GM19324 (cell line): ENCODE results near the gene DNHD1.

Experiments used
- ATAC-seq: cut with Tn5 transposase; IDR thresholded peaks from one replicate; pipeline ENCODE4 v1.9.1; 2021; ENCODE audit warnings: mild to moderate bottlenecking, moderate library complexity; ENCODE audit not compliant: unreplicated experiment, low FRiP score

DNHD1 gene

DNA sequence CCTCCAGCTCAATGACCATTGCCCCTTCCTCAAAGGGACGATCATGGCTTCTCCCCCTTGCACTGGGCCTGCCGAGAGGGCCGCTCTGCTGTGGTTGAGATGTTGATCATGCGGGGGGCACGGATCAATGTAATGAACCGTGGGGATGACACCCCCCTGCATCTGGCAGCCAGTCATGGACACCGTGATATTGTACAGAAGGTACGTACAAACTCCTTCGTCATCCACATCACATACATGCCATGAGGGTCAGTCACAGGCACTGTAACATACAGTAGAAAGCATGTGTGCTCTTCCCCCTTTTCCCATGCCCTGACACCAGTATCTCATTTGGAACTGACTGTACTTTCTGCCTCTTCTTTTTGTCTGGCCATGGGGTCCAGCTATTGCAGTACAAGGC is 110.9 kb downstream of the DNHD1 start:
- no peak for ATAC-seq

DNA sequence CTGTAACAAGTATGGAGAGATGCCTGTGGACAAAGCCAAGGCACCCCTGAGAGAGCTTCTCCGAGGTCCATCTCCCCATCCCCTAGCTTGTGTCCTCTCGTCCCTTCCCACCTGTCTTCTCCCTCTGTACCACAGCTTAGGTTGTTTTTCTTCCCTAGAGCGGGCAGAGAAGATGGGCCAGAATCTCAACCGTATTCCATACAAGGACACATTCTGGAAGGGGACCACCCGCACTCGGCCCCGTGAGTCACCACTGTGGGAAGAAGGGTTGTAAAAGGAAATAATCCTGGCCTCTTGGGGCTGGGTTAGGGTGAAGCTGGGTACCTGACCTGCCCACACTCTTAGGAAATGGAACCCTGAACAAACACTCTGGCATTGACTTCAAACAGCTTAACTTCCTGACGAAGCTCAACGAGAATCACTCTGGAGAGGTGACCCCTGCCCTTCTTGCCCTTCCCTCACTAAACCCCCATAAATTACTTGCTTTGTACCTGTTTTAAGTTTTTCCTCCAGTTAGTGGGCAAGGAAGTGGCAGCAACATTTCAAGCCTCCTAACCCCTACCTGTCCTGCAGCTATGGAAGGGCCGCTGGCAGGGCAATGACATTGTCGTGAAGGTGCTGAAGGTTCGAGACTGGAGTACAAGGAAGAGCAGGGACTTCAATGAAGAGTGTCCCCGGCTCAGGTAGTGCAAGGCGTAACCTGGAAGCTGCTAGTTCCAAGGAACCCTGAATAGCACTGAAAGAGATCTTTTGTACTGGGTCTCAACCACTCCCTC is 111.8 kb downstream of the DNHD1 start:
- ATAC-seq, result no peak

DNA sequence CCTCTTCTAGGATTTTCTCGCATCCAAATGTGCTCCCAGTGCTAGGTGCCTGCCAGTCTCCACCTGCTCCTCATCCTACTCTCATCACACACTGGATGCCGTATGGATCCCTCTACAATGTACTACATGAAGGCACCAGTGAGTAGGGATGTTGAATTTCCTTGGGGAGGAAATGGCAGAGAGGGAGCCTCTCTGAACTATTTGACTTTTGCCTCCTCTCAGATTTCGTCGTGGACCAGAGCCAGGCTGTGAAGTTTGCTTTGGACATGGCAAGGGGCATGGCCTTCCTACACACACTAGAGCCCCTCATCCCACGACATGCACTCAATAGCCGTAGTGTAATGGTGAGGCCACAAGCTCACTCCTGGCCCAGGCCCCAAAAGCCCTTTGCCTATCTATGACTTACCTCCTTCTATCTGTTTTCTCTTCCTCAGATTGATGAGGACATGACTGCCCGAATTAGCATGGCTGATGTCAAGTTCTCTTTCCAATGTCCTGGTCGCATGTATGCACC is 112.5 kb downstream of the DNHD1 start:
- no peak for ATAC-seq

DNA sequence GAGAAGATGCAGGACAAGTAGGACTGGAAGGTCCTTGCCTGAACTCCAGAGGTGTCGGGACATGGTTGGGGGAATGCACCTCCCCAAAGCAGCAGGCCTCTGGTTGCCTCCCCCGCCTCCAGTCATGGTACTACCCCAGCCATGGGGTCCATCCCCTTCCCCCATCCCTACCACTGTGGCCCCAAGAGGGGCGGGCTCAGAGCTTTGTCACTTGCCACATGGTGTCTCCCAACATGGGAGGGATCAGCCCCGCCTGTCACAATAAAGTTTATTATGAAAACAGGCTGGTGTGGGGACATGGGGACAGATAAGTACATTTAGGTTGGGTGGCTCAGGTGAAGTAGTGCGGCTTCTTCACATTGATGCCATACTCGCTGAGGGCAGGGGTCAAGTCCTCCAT is 113.5 kb downstream of the DNHD1 start:
- no peak for ATAC-seq

DNA sequence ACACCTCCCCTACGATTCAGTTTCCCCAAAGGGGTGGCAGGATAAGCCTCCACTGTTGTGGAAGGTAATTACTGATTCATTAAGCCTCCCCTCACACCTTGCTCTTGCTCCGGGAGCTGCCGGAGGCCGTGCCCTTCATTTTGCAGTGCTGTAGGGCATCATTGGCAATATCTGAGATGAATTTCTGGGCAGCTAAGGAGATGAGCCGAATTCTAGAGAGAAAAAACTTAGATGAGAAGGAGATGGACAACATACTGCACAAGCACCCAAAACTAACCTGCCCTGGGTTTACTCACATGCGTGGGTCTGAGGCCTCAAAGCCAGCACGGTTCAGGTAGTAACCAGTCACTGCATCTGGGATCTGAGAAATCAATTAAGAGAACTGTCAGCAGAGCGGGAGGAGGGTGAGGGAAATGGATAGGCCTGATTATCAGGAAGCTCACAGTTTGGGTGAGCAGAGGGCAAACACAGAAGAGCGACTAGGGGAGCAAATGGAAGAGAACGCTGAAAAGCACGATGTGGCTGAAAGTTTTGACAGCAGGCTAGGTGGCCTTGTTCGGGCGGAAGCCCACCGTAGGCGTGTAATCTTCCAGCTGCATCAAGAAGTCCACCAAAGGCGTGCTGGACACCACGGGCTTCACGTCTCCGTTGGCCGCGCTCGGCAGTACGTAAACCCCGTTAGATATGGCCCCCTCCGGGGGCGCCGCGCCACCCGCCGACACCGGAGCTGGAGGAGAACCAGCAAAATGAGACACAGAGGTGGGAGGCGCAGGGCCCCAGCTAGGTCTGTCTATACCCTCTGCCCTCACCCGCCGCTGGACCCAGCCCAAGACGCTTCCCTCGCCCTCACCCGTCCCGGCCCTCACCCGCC is 114.2 kb downstream of the DNHD1 start:
- ATAC-seq, result no peak

DNA sequence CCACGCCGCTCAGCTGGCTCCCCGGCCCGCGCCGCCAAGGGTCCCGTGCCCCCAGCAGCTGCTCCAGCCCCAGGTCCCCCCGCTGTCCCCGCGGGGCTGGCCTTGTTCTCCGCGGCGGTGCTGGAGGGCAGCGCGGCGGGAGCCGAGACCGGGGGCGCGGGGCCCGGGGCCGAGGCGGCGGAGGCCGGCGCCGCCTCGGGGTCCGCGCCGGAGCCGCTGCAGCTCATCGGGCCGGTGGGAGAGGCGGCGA is 114.8 kb downstream of the DNHD1 start:
- ATAC-seq, result peak; percentile 20

DNA sequence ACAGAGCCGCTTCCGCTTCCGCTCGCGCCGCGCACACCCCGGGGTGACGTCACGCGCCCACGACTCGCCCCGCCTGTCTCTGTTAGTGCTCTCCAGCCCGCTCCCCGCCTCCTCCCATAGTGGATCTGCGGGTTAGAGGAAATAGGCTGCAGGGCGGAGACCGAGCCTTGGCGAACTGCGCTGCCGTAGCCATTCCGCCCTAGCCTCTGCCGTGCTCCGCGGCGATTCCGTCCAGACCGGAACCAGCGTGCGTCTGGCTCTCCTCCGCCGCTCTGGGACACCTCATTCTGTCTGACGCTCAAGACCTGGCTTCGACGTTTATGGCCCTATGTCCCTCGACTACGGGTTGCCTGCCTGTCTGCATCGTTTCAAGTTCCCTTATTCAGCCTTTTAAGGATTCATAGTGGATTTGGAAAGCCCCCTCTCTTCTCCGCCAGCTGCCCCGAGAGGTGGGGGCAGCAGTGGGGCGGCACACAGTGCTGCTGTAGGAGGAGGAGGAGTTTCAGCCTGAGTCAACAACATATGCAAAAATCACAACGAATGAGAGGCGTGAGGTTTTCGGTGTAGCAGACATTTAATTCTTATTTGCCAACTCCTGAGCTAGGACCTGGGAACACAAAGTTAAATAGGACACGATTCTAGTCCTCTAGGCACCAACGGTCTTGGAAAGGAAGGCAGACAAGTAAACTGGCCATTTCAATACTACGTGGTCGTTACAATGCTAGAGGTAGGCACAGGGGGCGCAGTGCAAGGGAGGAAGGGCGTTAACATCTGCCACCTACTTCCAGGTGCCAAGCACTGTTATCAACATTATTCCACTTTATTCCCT is 115.3 kb downstream of the DNHD1 start, which contains the start of gene TAF10:
TSS of gene TAF10 (minus strand) at position 4 of the 829 bp plus-strand sequence. CDS start 27 bp downstream, outside the sequence.
- peak; percentile 92 for ATAC-seq

DNA sequence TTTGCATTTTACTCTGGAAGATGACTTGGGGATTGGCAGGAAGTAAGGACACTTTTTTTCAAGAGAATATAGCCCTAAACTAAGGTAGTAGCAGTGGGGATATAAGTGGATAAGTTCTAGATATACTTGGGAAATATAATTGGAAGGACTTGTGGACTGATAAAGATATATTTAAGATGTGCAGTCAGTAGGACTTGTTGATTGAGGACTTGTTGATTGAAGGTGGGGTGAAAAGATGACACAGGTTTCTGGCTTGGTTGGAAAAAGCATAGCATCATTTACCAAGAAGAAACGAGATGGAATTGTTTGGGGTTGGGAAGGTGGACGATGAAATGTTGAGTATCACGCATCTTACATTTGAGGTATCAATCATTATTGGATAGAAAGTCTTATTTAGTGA is 116.4 kb downstream of the DNHD1 start:
- ATAC-seq, result no peak

DNA sequence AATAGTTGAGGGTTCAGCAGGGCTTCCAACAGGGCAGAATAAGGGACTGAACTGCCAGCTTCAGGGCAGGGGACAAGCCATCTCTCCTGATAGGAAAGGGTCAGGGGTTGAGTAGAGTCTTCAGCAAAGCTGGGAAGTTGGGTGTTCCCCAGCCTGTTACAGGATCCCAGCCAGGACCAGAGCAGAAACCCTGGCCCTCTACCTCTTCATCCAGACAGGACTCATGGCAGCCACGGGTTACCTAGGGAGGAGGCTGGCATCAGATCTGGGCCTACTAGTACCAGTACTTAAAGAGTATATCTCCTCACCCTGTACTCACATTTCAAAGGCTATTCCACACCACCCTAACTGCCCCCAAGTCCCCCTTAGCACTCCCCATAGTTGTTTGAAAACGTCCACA is 117.4 kb downstream of the DNHD1 start:
- no peak for ATAC-seq

DNA sequence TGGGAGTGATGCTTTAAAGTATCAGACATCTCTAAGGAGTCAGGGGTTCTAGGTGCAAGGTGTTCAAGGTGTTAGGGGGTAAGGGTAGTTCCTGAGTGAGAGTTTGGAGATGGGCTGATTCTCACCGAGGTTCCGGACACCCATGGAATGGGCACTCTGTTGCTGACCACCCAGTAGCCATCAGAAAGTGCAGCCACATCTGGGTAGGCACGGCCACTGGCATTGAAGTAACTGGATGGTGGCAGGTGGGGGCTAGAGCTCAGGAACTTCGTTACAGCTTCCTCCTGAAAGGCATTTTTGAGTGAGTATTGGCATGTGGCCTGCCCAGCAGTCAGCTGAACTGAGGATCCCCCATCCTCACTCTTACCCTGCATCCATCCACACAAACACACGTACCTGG is 118.0 kb downstream of the DNHD1 start:
- ATAC-seq, result no peak

DNA sequence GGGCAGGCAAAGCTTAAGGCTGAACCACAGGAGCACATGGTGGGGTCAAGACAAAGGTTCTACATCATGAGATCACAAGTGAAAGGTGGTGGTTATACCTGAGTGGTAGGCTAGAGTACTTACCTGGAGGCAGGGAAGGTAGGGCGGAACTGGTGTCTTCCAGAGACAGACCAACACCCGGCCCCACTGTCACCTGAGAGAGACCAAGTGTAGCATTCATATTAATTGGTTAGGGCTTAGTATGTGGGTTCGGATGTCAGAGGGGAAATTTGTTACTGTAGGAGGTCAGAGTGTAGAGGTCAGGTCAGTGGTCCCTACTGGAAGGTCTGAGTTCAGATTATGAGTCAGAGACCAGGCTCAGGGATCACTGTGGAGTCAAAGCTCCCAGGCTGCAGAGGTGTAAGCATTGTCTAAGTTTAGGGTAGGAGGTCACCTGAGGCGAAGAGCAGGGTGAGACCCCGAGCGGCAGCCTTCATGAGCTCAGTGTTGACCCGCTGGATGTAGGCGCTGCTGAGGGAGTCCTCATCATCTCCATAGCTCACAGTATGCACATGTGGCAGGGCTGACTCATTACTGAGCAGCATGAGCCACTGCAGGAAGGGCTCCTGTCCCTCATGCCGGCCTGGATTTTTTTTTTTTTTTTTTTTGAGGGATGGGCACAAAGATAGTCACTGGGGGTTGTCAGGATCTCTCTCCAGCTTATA is 119.0 kb downstream of the DNHD1 start:
- ATAC-seq, result no peak

DNA sequence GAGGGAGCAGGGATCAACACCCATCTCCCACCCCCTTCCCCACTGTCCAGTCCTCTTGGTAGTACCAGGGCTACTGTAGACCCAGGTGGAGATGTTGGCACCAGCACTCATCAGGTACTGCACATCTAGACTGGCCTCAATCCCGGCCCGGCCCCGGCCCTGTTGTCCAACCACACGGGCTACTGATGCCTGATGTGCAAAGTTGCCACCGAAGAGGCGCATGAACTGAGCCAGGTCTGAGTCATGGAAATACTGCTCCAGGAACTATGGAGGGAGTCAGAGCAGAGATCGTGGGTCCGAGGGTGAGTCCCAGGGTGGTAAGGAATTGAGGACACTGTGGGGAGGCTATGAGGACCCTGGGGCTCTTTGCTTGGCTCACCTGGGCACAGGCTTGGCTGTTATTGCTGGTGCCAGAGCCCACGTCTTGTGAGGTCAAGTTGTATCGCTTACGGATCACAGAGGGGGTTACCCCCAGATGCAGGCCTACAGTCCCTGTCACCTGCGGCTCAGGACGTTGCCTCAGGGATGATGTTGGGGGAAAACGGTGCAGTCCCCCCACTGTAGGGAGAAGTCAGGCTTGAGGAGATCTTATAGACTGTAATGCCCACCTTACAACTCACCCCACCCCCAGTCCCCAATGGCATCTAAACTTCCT is 119.6 kb downstream of the DNHD1 start:
- ATAC-seq, result no peak

DNA sequence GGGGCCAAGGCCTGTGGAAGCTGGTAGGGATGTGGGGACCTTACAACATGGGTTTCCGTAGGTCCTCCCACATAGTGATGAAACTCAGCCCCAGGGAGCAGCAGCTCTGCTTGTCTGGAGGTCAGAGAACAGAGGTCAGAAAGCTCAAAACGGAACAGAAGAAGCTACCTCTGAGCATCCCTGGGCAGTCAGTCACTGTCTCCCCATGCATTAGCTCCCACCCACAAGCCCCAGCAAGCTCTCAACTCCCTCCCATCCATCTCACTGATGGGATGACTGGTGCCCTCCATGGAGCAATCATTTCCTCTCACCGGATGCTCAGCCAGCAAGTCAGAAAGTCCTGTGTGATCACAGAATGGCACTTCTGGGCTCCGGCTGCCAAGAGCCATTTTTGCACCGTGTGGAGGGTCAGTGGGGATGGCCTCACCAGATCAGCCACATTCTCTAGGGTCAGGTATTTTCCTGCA is 120.3 kb downstream of the DNHD1 start:
- no peak for ATAC-seq

DNA sequence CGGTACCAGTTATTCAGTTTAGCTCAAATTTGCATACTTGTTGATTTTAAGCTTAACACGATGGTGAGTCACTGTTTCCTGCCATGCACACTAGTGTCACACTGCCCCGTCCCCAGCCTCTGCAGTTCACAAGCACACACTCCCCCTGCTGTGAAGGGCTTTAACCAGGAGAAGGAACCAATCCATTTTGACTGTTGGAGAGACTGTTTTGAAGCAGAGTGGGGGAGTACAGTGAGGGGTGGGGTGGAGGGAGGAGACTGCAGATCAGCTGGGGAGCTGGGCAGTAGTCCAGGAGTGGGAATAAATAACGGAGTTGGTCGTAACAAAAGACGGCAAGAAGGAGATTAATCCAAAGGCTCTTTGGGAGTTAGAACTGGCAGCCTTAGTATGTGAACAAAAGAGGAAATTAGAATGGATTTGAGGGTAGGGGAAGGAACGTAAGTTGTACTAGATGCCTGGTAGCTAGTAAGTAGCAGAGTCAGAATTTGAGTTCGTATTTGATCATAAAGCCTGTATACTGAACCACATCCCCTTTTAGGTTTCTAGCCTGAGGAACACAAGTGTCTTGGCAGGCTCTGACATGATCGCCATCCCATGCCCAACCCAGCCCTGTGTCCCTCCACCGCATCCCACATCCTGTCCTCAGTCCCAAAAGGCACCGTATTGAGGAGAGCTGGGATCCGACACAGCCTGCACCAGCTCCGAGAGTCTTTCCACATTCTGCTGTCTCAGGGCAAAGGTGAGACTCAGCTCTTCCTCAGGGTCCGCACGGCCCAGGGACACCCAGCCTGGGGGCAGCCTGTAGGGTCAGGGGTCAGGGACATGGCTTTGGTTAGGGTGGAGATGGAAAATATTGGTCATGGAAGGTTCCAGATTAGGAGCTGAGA is 121.3 kb downstream of the DNHD1 start:
- no peak for ATAC-seq

DNA sequence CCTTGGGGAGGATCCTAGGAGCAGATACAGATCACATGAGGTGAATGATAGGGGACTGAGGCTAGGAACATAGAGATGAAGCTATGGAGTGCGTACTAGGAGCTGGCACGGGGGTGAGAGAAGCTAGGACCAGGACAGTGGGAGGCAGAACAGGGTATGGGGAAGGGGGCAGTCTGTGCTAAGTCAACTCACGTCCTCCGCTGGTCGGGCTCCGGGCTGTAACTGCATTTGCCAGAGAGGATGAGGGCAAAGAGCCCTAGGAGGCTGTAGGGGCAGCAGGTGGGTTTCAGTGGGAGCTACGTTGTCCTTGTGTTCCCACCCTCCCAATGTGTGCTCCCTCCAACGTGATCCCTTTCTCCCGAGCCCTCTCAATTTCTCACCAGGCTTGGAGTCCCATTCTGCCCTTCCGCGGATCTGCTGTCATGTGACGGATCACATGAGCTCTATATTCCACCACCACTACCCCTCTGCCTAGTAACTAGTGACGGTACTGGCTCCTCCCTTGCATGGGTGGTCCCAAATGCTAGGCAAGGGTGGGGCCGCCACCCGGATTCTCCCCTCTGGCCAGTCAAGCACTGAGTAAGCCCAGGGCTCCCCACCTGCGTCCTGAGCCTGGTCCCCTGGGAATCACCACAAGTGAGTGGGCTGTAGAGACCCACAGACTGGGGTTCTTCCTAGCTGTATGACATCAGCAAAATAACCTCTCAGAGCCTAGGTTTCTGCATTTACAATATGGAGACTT is 122.1 kb downstream of the DNHD1 start, which contains the start of gene TPP1:
TSS of gene TPP1 (minus strand) at position 419 of the 742 bp plus-strand sequence. CDS start at position 397, 22 bp downstream.
- peak; percentile 99 for ATAC-seq

DNA sequence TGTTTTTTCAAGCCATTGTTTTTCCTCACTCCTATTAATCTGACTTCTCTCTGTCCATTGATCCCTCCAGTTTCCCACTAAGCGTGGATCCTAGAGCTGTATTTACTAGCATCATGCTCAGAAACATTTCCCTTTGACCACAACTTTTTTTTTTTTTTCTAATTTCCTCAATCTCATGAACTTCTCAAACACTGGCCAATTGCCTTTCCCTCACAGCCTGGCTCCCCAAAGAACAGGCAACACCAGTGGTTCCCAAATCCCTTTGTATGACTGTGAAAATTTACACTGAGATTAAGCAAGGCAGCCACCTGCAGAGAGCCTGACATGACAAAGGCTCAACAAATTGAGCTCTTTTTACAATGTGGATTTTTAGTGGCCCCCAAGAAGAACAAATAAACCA is 123.6 kb downstream of the DNHD1 start:
- no peak for ATAC-seq
